ENCODE results near the gene PIEZO1.

The PIEZO1 gene

GRCh38 chr16:88815901-88816589 lies 31.0 kb upstream of the PIEZO1 start:
- DNase-seq (ENCODE audit: low read depth) = no peak

- DNase-seq (ENCODE audit: low read depth) = no peak
Measured at GRCh38 chr16:88815227-88815626, 30.2 kb upstream of the PIEZO1 start.

- no peak for DNase-seq (ENCODE audit: low read depth)
Measured at GRCh38 chr16:88814144-88814502, 29.1 kb upstream of the PIEZO1 start.

- DNase-seq (ENCODE audit: low read depth) = no peak
Measured at GRCh38 chr16:88813269-88814143, 28.5 kb upstream of the PIEZO1 start.

GRCh38 chr16:88812513-88813268 lies 27.7 kb upstream of the PIEZO1 start:
- no peak for DNase-seq (ENCODE audit: low read depth)

- peak; percentile 92 for DNase-seq (ENCODE audit: low read depth)
Measured at GRCh38 chr16:88811769-88812512, 26.9 kb upstream of the PIEZO1 start, which contains the start of gene APRT. APRT (minus strand) TSS chr16:88811928; CDS start chr16:88811899, 29 bp downstream.

- peak; percentile 62 for DNase-seq (ENCODE audit: low read depth)
Measured at GRCh38 chr16:88810912-88811768, 26.1 kb upstream of the PIEZO1 start.

- DNase-seq (ENCODE audit: low read depth) = no peak
Measured at GRCh38 chr16:88810166-88810911, 25.3 kb upstream of the PIEZO1 start.

GRCh38 chr16:88809676-88810165 lies 24.7 kb upstream of the PIEZO1 start:
- DNase-seq (ENCODE audit: low read depth) = no peak

GRCh38 chr16:88809068-88809675 lies 24.2 kb upstream of the PIEZO1 start:
- no peak for DNase-seq (ENCODE audit: low read depth)

- DNase-seq (ENCODE audit: low read depth) = no peak
Measured at GRCh38 chr16:88807626-88808453, 22.8 kb upstream of the PIEZO1 start.

- DNase-seq (ENCODE audit: low read depth) = no peak
Measured at GRCh38 chr16:88807142-88807625, 22.2 kb upstream of the PIEZO1 start.

GRCh38 chr16:88806491-88807111 lies 21.6 kb upstream of the PIEZO1 start:
- no peak for DNase-seq (ENCODE audit: low read depth)

GRCh38 chr16:88805887-88806393 lies 20.9 kb upstream of the PIEZO1 start:
- DNase-seq (ENCODE audit: low read depth) = no peak

GRCh38 chr16:88805340-88805715 lies 20.3 kb upstream of the PIEZO1 start:
- DNase-seq (ENCODE audit: low read depth) = no peak

- DNase-seq (ENCODE audit: low read depth) = no peak
Measured at GRCh38 chr16:88804552-88805339, 19.7 kb upstream of the PIEZO1 start.

GRCh38 chr16:88804173-88804551 lies 19.1 kb upstream of the PIEZO1 start:
- DNase-seq (ENCODE audit: low read depth) = no peak

All from fibroblast of the conjunctiva (primary cell).